HG03460 (cell line): ENCODE measurements around the gene PROX1.
A peak's percentile ranks its signal among the peaks of the same experiment; 100 is the strongest.

Source experiments
- ATAC-seq: cut with Tn5 transposase; IDR thresholded peaks from one replicate; pipeline ENCODE4 v1.9.1; 2021; ENCODE audit not compliant: unreplicated experiment

Gene PROX1

DNA sequence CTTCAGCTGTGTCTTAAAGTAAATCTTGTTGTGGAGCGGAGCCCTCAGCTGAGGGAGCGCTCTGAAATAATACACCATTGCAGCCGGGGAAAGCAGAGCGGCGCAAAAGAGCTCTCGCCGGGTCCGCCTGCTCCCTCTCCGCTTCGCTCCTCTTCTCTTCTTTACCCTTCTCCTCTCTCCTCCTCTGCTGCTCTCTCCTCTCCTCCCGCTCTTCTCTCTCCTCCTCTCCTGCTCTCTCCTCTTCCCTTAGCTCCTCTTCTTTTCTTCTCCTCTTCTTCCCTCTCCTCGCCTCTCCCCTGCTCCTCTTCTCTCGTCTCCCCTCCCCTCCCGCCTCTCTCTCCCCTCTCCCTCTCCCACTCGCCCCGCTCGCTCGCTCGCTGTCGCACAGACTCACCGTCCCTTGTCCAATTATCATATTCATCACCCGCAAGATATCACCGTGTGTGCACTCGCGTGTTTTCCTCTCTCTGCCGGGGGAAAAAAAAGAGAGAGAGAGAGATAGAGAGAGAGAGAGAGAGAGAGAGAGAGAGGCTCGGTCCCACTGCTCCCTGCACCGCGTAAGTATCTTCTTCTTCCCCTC, at the start of gene PROX1:
TSS of gene PROX1 (plus strand) at position 47 of the 580 bp plus-strand sequence. CDS start 8,563 bp downstream, outside the sequence.
- peak; percentile 19 for ATAC-seq

DNA sequence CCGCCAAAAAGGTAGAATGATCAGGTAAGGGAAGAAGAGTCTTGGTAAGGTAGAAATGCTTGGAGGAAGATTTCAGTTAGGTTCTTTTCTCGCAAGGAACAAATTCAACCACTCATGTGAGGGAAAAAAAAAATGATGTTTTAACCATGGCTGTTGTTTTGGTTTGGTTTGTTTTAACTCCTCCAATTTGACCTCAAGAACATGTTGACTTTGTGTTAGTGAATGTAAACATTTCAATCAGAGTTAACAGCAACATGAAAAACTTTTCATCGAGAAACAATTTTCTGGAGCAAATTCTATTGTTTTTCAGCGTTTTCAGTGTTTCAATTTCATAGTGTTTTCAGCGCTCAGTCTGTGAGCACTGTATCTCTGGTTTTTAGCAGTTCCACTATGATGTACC, 49.0 kb upstream of the PROX1 start:
- ATAC-seq = no peak

DNA sequence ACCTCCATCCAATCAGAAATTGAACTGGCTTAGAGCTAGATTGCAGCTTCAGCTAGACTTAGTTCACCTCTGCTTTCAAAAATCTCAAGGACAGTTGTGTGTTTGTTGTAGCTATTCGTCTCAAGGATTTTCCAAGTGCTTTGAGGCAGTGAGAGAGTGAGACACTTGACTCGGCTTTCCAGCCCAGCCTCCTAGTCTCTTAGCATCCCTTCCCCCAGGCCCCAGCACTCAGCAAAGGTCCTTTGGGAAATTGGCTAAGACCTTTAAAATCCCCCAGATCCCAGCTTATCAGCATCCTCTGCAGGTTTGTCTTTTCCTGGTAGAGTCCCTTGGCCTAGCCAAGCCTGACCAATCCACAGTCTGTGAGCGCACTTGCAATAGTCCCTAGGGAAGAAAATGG, 47.9 kb upstream of the PROX1 start:
- ATAC-seq = no peak

DNA sequence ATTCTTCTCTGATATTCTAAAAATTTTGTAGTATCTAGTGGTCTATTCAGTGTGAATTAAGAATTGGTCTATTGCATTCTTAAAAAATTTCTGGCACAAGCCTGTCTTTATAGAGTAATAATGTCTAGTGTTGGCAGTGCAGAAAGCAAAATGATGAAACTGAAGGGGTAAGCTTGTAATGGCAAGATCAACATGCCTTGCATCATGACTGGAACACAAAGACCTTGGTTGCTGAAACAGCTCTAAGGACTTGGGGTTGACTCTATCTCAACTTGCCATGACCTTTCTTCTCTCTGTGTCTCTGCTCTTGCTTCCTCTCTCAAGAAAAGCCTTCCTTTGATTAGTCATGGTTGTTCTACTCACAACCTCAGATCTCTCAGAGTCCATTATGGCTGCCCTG, 46.8 kb upstream of the PROX1 start:
- no peak for ATAC-seq

DNA sequence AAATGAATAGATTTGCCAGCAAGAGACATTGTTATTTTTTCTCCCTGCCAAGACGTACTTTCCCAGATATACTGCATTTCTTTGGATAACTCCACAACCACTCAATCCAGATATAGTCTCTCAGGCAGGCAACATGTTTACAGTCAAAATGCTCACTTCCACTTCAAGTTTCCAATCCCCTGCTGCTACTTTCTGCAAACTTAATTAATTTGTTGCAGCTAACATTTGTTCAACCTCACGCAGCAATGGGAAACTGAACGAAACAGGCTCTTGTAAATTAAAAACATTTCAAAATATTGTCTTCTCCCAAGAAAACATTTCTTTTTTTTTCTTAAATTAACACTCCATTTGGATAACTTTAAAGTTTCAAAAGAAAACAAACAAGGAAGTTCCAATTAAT, 45.7 kb upstream of the PROX1 start:
- ATAC-seq = no peak

DNA sequence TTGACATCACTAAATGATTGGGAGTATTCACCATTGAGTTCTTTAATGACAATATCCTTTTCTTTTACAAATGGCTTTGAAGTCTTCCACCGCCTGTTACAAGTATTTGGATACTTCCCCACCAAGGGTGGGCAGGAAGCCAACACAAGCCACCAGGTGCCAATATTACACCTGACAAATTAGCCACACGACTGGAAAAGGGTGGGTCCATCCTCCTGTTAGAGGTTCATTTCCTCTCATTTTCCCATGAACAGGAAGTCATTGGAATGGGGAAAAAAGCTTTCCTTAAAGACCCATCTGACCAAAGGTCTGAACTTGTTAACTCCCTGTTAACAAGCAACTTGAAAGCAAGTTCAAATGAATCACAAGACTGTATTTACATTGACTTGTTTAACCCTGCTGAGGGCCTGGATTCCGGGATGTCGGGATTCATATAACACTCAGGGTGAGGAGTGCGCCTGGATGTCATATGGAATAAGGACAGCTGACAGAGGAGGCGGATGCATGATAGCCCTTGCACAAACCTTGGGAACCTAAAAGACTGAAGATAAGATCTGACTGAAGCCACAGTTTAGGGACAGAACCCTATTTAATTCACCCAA, 40.5 kb upstream of the PROX1 start:
- no peak for ATAC-seq

- ATAC-seq = no peak
Measured at GRCh38 chr1:213951876-213952275, 35.9 kb upstream of the PROX1 start.

DNA sequence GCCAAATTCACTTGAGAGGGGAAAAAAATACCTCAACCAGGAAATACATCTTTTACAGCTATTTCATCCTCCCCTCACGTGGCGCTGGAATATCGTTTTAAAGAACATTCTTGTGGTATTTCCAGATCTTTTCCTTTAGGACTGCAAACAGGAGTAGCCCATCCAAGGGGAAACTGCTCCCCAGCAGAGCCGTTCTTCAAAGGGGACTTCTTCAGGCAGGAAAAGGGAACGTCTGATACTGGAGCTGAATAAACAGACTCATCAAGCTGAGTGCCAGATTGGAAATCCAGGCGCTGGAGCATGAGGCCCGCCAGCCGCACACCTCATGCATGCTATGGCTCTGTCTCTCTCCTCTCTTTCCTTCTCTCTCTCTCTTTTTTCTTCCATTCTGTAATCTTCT, 34.0 kb upstream of the PROX1 start:
- no peak for ATAC-seq

DNA sequence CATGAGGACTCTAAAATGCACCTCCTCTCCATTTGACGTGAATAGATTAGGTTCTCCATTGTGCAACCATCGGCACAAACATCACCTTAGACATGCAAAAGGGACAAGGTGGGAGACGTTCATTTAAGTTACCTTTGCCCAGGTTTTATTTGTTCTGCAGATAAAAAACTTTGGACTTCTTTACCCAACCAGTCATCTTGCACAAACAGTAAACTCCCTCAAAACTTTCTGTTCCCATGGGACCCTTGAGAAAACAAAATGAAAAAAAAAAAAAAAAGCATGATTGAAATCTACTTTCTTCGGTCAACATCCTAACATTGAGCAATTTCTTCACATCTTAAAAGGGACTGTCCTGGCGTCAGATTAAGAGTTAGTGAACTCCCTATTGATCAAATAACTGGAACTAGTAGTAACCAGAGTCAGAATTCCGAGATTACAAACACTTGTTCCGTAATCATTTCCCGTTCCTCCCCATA, 31.4 kb upstream of the PROX1 start:
- ATAC-seq = no peak

DNA sequence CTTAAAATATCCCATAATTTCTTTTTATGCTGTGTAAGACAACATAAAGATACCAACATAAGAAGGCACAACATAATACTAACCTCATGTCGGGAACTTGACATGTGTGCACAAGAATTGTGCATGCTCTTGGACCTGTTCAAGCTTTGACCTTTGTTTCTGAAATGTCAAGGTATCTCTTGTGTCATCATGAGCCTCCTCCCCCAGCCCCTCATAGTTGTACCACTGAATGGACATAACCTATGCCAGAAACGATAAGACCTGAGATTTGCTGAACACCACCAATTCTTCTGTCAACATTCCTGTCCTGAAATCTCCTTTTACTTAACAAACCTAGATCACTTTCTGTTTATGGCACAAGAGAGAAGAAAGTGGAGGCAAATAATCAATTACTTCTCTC, 29.4 kb upstream of the PROX1 start:
- ATAC-seq = no peak

DNA sequence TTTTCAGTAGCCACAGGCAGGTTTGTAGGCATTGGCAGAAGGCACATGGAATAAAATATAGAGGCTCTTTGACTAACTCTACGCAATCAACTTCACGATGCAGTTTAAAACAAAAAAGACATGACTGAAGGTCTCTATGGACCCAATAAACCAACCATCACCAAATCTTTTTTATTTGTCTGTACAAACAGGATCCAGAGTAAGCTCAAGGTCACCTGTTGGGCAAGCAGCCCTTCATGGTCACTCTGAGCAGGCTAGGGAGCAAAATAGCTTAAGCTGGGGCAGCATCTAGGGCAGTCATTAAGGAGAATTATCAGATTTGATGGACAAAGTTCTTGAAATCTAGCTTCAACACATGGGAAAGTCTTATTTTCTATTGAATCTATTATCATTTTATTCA, 26.8 kb upstream of the PROX1 start:
- no peak for ATAC-seq

GRCh38 chr1:213962508-213962907, 25.3 kb upstream of the PROX1 start:
- no peak for ATAC-seq

- ATAC-seq = no peak
Measured at GRCh38 chr1:213966122-213966521, 21.7 kb upstream of the PROX1 start.

GRCh38 chr1:213968146-213968825, 19.5 kb upstream of the PROX1 start:
- no peak for ATAC-seq

DNA sequence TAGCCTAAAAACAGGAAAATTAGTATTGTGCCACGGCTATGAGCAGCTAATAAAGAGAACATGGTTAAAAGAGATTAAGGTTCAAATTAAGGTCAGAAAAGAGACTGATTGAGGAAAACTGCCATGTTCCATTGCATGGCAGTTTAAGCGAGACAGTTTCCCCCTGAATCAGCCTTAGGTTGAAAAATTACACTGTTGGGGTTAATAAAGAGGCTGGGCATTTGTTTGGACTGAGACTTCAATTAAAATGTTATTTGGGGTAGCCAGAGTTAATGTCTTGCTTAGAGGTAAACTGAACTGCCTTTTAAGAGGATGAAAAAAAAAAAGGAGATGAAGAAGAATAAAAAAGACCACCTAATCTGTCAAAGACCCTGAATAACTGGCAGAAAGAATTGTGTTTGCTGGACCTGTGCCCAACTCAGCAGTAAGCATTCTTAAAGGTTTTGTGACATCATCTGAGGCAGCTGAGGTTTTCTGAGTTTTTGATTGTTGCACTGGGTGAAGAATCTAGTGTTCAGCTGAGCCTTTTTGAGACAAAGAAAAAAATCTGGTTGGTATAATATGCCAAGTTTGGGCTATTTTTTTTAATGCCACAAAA, 17.7 kb upstream of the PROX1 start:
- ATAC-seq = no peak

DNA sequence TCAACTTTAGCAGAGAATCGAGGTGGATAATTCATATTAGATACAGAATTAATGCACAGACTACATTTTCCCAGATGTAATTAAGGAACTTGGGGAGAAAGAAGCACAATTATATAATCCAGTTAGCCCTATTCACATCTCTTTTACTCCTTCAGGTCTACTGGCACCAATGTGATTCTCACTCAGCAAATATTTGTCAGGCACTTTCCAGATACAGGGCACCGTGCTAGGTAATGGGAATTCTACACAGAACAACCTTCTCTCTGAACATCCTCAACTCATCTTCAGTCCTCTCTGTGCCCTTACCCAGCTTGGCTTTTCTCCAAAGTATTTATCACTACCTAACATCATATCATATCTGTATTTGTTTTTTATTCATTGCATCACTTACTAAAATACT, 15.6 kb upstream of the PROX1 start:
- ATAC-seq = no peak

GRCh38 chr1:213973129-213973528, 14.6 kb upstream of the PROX1 start:
- no peak for ATAC-seq

GRCh38 chr1:213976665-213977485, 10.9 kb upstream of the PROX1 start:
- ATAC-seq = no peak

DNA sequence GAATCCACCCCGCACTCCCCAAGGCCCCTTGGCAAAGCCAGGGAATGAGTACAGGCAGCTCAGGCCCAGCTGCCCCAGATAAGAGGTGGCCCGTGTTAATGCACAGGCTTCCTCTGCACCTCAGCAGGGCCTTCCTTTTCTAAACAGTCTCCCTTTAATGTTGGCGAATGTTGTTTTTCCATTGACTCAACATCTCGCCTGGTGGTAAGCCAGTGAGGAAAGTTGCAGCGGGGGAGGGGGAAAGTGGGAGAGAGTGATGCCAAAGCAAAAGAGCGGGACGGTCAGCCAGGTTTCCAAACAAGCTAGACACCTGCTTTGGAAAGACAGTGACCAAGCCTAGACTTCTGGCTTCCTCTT, 10.3 kb upstream of the PROX1 start:
- ATAC-seq = no peak

DNA sequence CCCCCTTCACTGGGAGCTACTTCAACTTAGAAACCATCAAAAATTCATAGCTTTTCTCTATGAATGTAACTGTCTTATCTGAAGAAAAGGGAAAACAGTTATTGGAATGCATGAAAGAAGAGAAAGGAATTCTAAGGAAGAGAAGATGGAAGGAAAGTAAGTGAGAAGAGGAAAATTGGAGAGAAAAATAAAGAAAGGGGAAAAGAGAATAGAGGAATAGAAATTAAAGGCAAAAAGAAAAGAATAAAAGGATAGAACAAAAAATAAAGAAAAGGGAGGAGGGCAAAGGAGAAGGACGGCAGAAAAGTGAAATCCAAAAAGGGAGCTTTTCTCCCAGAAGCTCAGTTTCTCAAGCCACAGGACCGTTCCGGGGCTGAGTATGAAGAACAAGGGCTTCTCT, 9.9 kb upstream of the PROX1 start:
- ATAC-seq = no peak
